Measurements from ENCODE around the gene CDH19. TPM values are rescaled to one million over a fixed set of nuclear protein-coding genes. Genes with fewer than 3 reads are reported as not detected.

Gene CDH19
- total RNA-seq, 1 experiment from 2014 or later: not detected

DNA sequence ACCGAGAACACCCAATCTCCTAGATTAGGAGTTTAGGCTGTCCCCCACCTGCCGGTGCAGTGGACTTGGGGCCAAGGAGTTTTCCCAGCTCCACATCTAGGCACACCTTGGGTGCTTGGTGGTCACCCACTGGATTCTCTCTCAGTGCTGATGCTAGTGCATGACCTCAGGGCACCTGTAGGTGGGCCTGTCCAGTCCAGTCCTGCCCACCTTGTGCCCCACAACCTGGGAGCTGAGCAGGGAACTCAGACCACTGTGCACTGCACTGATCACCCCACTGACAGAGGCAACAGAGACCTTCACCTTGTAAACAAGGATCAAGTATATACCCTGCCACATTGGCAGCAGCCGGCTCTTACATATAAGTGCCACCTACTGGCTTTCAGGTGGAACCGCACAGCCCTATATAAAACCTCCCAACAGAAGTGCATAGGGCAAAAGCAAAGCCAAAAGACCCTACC is 12.7 kb upstream of the CDH19 start:
- H3K36me3 ChIP-seq (ENCODE audit: control insufficient read depth in 1 of 2, insufficient read depth in 2 of 2, low read length in 2 of 2): no peaks in the 10 kb centered on the region
- H3K79me2 ChIP-seq (ENCODE audit: insufficient read depth, low read length): no peaks in the 10 kb centered on the region
- no peaks in the 10 kb centered on the region for H3K27me3 ChIP-seq (ENCODE audit: insufficient read depth, low read length)
- H4K20me1 ChIP-seq (ENCODE audit: insufficient read depth): no peaks in the 10 kb centered on the region
- CTCF ChIA-PET: no interaction called here
- H3K4me1 ChIP-seq (ENCODE audit: control insufficient read depth in 1 of 2, insufficient read depth in 2 of 2, low read length in 2 of 2): no peaks in the 10 kb centered on the region
- H3K9me3 ChIP-seq (ENCODE audit: control insufficient read depth in 1 of 2, insufficient read depth in 1 of 2, low read depth in 1 of 2, low read length in 2 of 2): peaks cover 7 to 23% of the 10 kb centered on the region in 2 experiments; a peak in 2 of 4 replicates
- H3K9me2 ChIP-seq (ENCODE audit: insufficient read depth): no peaks in the 10 kb centered on the region
- no peak for DNase-seq (ENCODE audit: low read depth, low spot score)
- H3K27ac ChIP-seq (ENCODE audit: low read depth, low read length): no peak overlapping the region
- no peak for TF ChIP-seq EZH2phosphoT487 (IDR thresholded peaks at IDR 0.05; ENCODE audit: borderline replicate concordance)
- TF ChIP-seq YY1 (IDR thresholded peaks at IDR 0.05; ENCODE audit: extremely low read depth, insufficient replicate concordance, low read depth, low read length): no peak
- TF ChIP-seq, protein P1, sequence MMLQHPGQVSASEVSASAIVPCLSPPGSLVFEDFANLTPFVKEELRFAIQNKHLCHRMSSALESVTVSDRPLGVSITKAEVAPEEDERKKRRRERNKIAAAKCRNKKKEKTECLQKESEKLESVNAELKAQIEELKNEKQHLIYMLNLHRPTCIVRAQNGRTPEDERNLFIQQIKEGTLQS (IDR thresholded peaks at IDR 0.05): no peak
- TF ChIP-seq EGR1 (IDR thresholded peaks at IDR 0.05; ENCODE audit: low read depth): no peak
- TF ChIP-seq EZH2 (IDR thresholded peaks at IDR 0.05): no peak
- TF ChIP-seq RAD21 (IDR thresholded peaks at IDR 0.05; ENCODE audit: low read depth): no peak
- TF ChIP-seq ELF1 (IDR thresholded peaks at IDR 0.05; ENCODE audit: borderline replicate concordance, low read depth): no peak
- no peak for TF ChIP-seq ZNF274 (IDR thresholded peaks at IDR 0.05; ENCODE audit: low read depth, low read length)
- TF ChIP-seq POLR2A (IDR thresholded peaks at IDR 0.05; ENCODE audit: borderline replicate concordance, extremely low read depth, insufficient read depth, insufficient read length): no peak
- TF ChIP-seq SRF (IDR thresholded peaks at IDR 0.05; ENCODE audit: low read depth): no peak
- no peak for TF ChIP-seq SP1 (IDR thresholded peaks at IDR 0.05; ENCODE audit: low read depth)
- TF ChIP-seq TCF7L2 (IDR thresholded peaks at IDR 0.05; ENCODE audit: borderline replicate concordance, extremely low read depth, insufficient read depth, insufficient read length): no peak
- TF ChIP-seq, protein P2, sequence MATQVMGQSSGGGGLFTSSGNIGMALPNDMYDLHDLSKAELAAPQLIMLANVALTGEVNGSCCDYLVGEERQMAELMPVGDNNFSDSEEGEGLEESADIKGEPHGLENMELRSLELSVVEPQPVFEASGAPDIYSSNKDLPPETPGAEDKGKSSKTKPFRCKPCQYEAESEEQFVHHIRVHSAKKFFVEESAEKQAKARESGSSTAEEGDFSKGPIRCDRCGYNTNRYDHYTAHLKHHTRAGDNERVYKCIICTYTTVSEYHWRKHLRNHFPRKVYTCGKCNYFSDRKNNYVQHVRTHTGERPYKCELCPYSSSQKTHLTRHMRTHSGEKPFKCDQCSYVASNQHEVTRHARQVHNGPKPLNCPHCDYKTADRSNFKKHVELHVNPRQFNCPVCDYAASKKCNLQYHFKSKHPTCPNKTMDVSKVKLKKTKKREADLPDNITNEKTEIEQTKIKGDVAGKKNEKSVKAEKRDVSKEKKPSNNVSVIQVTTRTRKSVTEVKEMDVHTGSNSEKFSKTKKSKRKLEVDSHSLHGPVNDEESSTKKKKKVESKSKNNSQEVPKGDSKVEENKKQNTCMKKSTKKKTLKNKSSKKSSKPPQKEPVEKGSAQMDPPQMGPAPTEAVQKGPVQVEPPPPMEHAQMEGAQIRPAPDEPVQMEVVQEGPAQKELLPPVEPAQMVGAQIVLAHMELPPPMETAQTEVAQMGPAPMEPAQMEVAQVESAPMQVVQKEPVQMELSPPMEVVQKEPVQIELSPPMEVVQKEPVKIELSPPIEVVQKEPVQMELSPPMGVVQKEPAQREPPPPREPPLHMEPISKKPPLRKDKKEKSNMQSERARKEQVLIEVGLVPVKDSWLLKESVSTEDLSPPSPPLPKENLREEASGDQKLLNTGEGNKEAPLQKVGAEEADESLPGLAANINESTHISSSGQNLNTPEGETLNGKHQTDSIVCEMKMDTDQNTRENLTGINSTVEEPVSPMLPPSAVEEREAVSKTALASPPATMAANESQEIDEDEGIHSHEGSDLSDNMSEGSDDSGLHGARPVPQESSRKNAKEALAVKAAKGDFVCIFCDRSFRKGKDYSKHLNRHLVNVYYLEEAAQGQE (IDR thresholded peaks at IDR 0.05; ENCODE audit: low read depth): no peak
- TF ChIP-seq ZFX (IDR thresholded peaks at IDR 0.05): no peak
- TF ChIP-seq CBX3 (IDR thresholded peaks at IDR 0.05; ENCODE audit: low read depth): no peak
- TF ChIP-seq ZBTB33 (IDR thresholded peaks at IDR 0.05; ENCODE audit: extremely low read depth, insufficient replicate concordance, low read length): no peak
- POLR2A ChIA-PET: no interaction called here
- BruUV-seq (replicated peaks): no TSS peak
- no peak overlapping the region for H3K9ac ChIP-seq (ENCODE audit: low read length)
- intact Hi-C loops (cut with micrococcal nuclease): no loop called here
- RAD21 ChIA-PET (ENCODE audit: low non-redundant PET in 1 of 2, low total read pairs in 2 of 2, uncharacterized antibody in 2 of 2, unreplicated experiment in 2 of 2): no interaction called here
- no peak overlapping the region for H3K4me3 ChIP-seq (replicated peaks in 1 of 2; ENCODE audit: low read depth in 1 of 2, low read length in 2 of 2)
- no peak overlapping the region for H2AFZ ChIP-seq (ENCODE audit: low read depth, low read length, poor library complexity, severe bottlenecking)
- no peak overlapping the region for H3K4me2 ChIP-seq (ENCODE audit: low read length)
- no peak for ATAC-seq

Measured in HCT116 (cell line).